Activated CD4-positive, alpha-beta T cell treated with anti-CD3 and anti-CD28 coated beads, Interleukin-2, amount 10 ng/mL, durations not matched to agents 7 days and 5 days (primary cell): ENCODE measurements around the gene HID1. TPM values are rescaled to one million over a fixed set of nuclear protein-coding genes. Genes with fewer than 3 reads are reported as not detected.
A peak's percentile ranks its signal among the peaks of the same experiment; 100 is the strongest.

Experiments
- CTCF ChIA-PET: fragments of 350-600 bp; sonication (Branson Sonifier 250); formaldehyde crosslinking; loops from one replicate; lab custom pipeline; 2021; ENCODE audit warnings: antibody characterized with exemption; lab: Charles Lee
- POLR2A ChIA-PET: fragments of 350-600 bp; sonication (Branson Sonifier 250); formaldehyde crosslinking; loops from one replicate; lab custom pipeline; 2021; ENCODE audit warnings: antibody characterized with exemption; lab: Charles Lee
- DNase-seq: peaks from one replicate; pipeline ENCODE4 v3.0.0-alpha.2; 2020
- H3K27ac Mint-ChIP-seq: one replicate; pipeline ENCODE4 v1.8.0; 2021; ENCODE audit warnings: mild to moderate bottlenecking, moderate library complexity, mixed read lengths
- H3K27me3 Mint-ChIP-seq: one replicate; pipeline ENCODE4 v1.8.0; 2021; ENCODE audit warnings: mixed read lengths
- H3K36me3 Mint-ChIP-seq: one replicate; pipeline ENCODE4 v1.8.0; 2021; ENCODE audit warnings: low read depth, mixed read lengths
- H3K4me1 Mint-ChIP-seq: one replicate; pipeline ENCODE4 v1.8.0; 2021; ENCODE audit warnings: mixed read lengths
- H3K4me3 Mint-ChIP-seq: one replicate; pipeline ENCODE4 v1.8.0; 2021; ENCODE audit warnings: mild to moderate bottlenecking, moderate library complexity, mixed read lengths
- H3K9me3 Mint-ChIP-seq: one replicate; pipeline ENCODE4 v1.8.0; 2021; ENCODE audit warnings: mixed read lengths
- total RNA-seq, 2 experiments: library from RNA; stranded (reverse); gene quantifications; one replicate each; pipeline ENCODE4 v1.2.3, GENCODE V29; 2021

Gene HID1
- total RNA-seq, 2 experiments from 2014 or later: 0.44 to 0.82 TPM

DNA sequence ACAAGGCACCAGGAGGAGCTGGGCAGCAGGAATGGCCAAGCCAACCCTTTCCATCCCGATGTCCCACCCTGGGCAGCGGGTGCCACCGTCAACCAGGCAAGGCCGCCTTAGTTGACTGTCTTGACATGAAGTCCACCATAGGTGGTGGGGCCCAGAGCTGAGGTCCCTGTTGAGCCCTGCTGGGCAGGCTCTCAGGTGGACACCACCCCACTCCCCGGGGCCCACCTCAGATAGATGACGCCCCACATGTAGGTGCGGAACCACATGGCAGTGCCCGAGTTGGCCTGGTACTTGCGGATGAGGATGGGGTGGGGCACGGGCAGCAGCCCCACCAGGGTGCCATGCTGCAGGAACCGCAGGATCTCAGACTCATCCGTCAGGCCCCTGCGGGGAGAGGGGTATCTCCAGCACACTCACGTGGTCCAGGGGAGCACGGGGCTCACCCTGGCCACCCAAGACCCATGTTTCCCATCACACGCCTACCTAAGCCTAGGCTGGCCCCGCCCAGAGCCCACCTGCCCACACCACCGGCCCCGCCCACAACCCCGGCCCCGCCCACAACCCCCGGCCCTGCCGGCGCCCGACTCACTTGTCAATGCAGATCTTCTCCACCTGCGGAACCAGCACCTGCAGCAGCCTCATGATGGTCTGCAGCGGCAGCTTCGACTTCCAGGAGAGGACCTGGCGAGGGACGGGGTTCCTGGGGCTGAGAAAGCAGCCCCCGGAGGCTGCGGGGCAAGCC is 20.7 kb downstream of the HID1 start:
- POLR2A ChIA-PET: no interaction called here
- Mint-ChIP-seq H3K4me3 (no peak overlapping the region), H3K27me3 (no peaks in the 10 kb centered on the region), H3K27ac (no peak overlapping the region), H3K4me1 (no peaks in the 10 kb centered on the region), H3K9me3 (no peaks in the 10 kb centered on the region), H3K36me3 (no peaks in the 10 kb centered on the region)
- CTCF ChIA-PET: interaction anchor here (1.2 to 2.8 kb wide), 2 partner anchors 10 to 26 kb away, joined by 3 to 15 read pairs; no protein-coding TSS in a partner anchor
- DNase-seq: no peak

DNA sequence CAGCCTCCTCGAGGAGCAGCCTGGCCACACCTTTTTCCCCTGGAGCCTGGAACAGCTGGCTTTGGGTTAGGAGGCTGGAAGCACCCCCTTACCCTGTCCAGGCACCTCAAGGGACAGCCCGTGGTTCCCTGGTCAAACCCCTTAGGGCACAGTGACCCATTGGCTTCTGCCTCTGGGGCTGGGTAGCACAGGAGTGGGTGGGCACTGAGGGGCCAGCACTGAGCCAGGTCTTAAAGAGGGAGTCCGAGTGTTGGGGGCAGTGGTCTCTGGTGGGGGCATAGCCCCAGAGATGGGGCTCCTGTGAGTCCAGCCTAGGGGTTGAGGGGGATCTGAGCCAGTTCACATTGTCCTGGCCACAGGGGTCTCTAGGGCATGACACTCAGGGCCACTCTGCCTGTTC is 21.5 kb downstream of the HID1 start:
- POLR2A ChIA-PET: no interaction called here
- H3K4me3 Mint-ChIP-seq: no peak overlapping the region
- no peak overlapping the region for H3K27ac Mint-ChIP-seq
- H3K27me3 Mint-ChIP-seq: no peaks in the 10 kb centered on the region
- DNase-seq: no peak
- no peaks in the 10 kb centered on the region for H3K36me3 Mint-ChIP-seq
- CTCF ChIA-PET: interaction anchor here (0.6 to 2.8 kb wide), 3 partner anchors 11 to 25 kb away, joined by 3 to 15 read pairs (median 4); no protein-coding TSS in a partner anchor
- no peaks in the 10 kb centered on the region for H3K9me3 Mint-ChIP-seq
- H3K4me1 Mint-ChIP-seq: no peaks in the 10 kb centered on the region

DNA sequence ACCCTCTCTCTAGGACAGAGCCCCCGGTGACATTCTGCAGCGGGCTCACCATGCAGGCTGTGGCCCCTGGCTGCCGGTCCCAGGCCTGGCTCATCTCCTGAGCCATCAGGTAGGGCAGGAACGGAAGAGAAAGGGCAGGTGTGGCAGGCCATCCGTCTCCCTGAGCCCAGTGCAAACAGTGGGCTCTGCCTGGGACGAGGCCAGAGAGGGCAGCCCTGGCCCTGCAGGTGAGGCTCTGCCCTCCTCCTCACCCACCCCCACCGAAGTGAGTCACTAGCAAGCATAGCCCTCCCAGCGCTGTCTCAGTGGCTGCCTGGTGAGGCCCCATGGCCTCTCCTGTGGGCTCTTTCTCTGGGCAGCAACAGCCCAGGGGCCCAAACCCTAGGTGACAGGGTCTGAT is 22.4 kb downstream of the HID1 start:
- DNase-seq: no peak
- no peaks in the 10 kb centered on the region for H3K9me3 Mint-ChIP-seq
- peaks cover 2% of the 10 kb centered on the region for H3K27me3 Mint-ChIP-seq
- no peaks in the 10 kb centered on the region for H3K36me3 Mint-ChIP-seq
- CTCF ChIA-PET: interaction anchor here (2.0 to 2.8 kb wide), 2 partner anchors 7 to 12 kb away, joined by 10 to 15 read pairs; no protein-coding TSS in a partner anchor
- H3K27ac Mint-ChIP-seq: no peak overlapping the region
- no peaks in the 10 kb centered on the region for H3K4me1 Mint-ChIP-seq
- POLR2A ChIA-PET: no interaction called here
- H3K4me3 Mint-ChIP-seq: no peak overlapping the region

DNA sequence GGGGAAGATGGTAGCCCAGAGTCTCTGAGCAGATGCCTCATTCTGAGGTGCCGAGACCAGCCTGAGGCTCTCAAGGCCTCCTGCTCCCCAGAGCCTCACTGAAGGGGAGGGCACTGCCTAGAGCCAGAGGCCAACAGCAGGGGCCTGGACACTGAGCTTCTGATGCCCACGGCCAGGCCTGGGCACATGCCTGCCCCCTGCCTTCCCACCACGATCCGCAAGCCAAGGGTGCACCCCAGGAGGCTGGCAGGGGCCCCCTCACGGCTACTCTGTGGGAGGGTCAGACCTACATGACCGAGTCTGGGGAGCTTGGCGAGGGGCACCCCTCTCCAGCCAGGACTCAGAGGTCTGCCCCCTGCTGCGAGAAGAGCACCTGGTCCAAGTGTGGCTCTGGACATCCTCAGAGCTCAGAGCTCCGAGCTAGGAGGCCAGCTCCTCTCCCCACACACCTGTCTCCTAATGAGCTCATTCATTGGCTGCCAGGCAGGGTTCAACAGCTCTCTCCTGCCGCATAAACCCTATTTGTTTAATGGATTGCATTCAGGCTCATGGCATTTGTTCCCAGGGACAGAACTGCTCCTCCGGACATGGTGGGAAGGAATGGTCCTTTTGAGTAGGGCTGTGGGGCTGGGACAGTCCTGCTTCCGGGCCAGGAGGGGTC is 23.0 kb downstream of the HID1 start:
- Mint-ChIP-seq H3K9me3 (no peaks in the 10 kb centered on the region), H3K27ac (no peak overlapping the region), H3K4me3 (no peak overlapping the region), H3K4me1 (no peaks in the 10 kb centered on the region), H3K27me3 (peaks cover 4% of the 10 kb centered on the region), H3K36me3 (no peaks in the 10 kb centered on the region)
- ChIA-PET POLR2A (no interaction called here), CTCF (interaction anchor here (1.6 to 2.8 kb wide), 3 partner anchors 8 to 12 kb away, joined by 4 to 15 read pairs (median 10); no protein-coding TSS in a partner anchor)
- DNase-seq: no peak

DNA sequence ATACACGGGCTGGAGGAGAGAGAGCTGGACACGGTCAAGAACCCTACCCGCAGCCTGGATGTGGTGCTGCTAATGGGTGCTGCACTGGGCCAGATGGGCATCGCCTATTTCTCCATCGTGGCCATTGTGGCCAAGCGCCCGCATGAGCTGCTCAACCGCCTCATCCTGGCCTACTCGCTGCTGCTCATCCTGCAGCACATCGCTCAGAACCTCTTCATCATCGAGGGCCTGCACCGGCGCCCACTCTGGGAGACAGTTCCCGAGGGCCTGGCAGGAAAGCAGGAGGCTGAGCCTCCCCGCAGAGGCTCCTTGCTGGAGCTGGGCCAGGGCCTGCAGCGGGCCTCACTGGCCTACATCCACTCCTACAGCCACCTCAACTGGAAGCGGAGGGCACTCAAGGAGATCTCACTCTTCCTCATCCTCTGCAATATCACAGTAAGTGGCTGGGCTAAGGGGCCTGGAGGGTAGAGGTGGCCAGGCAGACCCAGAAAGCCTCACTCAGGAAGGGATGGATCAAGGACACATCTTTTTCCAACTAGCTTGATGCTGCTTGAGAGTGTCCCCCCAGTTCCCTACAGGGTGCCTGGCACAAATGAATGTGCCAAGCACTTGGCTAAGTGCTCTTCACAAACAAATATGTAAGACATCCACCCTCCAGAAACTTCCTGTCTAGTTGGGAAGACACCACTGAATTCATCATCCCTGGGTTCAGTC is 25.4 kb downstream of the HID1 start:
- CTCF ChIA-PET: interaction anchor here (1.0 to 1.4 kb wide), 4 partner anchors 8 to 14 kb away, joined by 3 to 4 read pairs (median 4); no protein-coding TSS in a partner anchor
- Mint-ChIP-seq H3K4me3 (no peak overlapping the region), H3K9me3 (no peaks in the 10 kb centered on the region), H3K4me1 (no peaks in the 10 kb centered on the region), H3K27ac (no peak overlapping the region), H3K36me3 (no peaks in the 10 kb centered on the region), H3K27me3 (peaks cover 9% of the 10 kb centered on the region)
- POLR2A ChIA-PET: no interaction called here
- DNase-seq: no peak

DNA sequence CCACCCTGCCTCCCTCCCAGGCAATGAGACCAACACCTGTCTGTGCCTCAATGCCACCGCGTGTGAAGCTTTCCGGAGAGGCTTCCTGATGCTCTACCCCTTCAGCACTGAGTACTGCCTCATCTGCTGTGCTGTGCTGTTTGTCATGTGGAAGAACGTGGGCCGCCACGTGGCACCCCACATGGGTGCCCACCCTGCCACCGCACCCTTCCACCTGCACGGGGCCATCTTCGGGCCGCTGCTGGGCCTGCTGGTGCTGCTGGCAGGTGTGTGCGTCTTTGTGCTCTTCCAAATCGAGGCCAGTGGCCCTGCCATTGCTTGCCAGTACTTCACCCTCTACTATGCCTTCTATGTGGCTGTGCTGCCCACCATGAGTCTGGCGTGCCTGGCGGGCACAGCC is 25.9 kb downstream of the HID1 start:
- Mint-ChIP-seq H3K36me3 (no peaks in the 10 kb centered on the region), H3K27ac (no peak overlapping the region), H3K4me3 (no peak overlapping the region), H3K27me3 (peaks cover 12% of the 10 kb centered on the region), H3K9me3 (no peaks in the 10 kb centered on the region), H3K4me1 (no peaks in the 10 kb centered on the region)
- ChIA-PET CTCF (interaction anchor here (1.0 to 1.3 kb wide), 3 partner anchors 11 to 14 kb away, joined by 3 to 4 read pairs (median 3); no protein-coding TSS in a partner anchor), POLR2A (no interaction called here)
- DNase-seq: no peak

DNA sequence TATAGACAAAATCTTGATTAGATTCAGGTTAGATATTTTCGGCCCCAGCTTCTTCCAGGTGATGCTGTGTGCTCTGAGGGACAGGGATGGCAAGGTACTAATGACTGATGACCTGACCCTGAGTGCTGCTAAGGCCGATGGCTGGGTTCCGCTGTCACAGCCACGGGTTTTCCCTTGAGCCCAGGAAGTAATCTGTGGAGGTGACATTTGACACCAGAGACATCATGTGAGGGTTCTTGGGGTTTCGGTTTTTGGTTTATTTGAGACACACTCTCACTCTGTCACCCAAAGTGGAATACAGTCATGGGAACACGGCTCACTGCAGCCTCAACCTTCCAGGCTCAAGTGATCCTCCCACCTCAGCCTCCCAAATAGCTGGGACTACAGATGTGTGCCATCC is 27.0 kb downstream of the HID1 start:
- no peaks in the 10 kb centered on the region for H3K4me1 Mint-ChIP-seq
- H3K4me3 Mint-ChIP-seq: no peak overlapping the region
- no peak for DNase-seq
- no peaks in the 10 kb centered on the region for H3K36me3 Mint-ChIP-seq
- no peak overlapping the region for H3K27ac Mint-ChIP-seq
- ChIA-PET POLR2A (no interaction called here), CTCF (interaction anchor here (0.6 to 1.0 kb wide), 2 partner anchors 15 to 51 kb away, joined by 3 to 4 read pairs; no protein-coding TSS in a partner anchor)
- H3K27me3 Mint-ChIP-seq: peaks cover 16% of the 10 kb centered on the region
- no peaks in the 10 kb centered on the region for H3K9me3 Mint-ChIP-seq

DNA sequence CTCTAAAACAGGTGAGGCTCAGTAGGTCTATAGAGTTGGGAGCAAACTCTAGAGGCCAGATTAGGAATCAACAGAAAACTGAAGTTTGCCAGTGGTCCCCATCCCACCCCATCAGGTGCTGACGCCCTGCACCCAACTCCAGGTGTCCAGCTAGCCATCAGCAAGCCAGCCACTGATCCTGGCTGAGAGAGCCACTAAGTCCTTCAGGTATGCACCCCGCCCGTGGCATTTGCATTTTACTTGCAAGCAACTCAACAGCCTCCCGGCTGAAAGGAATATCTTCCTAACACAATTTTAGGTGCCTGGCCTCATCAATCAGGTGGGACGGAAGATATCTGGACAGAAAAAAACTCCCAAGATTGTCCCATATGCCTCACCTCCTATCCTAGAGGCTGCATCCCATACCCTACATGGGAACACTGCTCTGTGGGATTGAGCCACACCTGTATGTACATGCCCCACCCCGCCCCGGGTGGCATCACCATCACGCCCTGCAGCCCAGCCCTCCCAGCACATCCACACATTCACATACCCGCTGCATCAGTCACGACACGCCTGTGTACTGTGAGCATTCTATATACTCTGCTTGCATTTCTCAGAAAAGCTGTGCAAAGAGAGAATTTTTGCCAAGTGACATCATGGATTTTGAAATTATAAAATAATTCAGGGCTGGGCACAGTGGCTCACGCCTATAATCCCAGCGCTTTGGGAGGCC is 28.6 kb downstream of the HID1 start:
- ChIA-PET CTCF (no interaction called here), POLR2A (no interaction called here)
- Mint-ChIP-seq H3K27ac (no peak overlapping the region), H3K36me3 (no peaks in the 10 kb centered on the region), H3K4me1 (peaks cover 2% of the 10 kb centered on the region), H3K9me3 (no peaks in the 10 kb centered on the region), H3K27me3 (peaks cover 22% of the 10 kb centered on the region), H3K4me3 (no peak overlapping the region)
- no peak for DNase-seq

DNA sequence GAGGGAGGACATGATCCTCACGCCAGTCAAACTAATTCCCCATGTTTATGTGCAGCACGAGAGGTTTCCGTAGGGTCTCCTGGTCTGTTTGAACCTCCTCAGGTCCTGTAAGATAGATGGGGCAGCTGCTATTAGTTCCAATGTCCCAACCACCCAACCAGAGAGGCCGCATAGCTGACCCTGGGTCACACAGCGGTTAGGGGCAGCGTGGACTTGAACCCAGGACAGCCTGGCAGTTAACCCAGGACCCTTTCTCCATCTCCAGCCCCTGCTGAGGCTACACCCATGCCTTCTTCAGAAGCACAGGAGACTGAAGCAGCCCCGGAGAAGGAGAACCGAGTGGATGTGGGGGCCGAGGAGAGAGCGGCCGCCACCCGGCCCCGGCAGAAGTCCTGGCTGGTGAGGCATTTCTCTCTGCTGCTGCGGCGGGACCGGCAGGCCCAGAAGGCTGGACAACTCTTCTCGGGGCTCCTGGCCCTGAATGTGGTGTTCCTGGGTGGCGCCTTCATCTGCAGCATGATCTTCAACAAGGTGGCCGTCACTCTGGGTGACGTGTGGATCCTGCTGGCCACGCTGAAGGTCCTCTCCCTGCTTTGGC is 31.3 kb downstream of the HID1 start:
- no peaks in the 10 kb centered on the region for H3K36me3 Mint-ChIP-seq
- no peak for DNase-seq
- H3K4me3 Mint-ChIP-seq: no peak overlapping the region
- peaks cover 46% of the 10 kb centered on the region for H3K27me3 Mint-ChIP-seq
- H3K9me3 Mint-ChIP-seq: no peaks in the 10 kb centered on the region
- no peak overlapping the region for H3K27ac Mint-ChIP-seq
- peaks cover 2% of the 10 kb centered on the region for H3K4me1 Mint-ChIP-seq
- ChIA-PET CTCF (interaction anchor here (1.8 kb wide), 1 partner anchor 20 kb away, joined by 5 read pairs; no protein-coding TSS in a partner anchor), POLR2A (no interaction called here)

DNA sequence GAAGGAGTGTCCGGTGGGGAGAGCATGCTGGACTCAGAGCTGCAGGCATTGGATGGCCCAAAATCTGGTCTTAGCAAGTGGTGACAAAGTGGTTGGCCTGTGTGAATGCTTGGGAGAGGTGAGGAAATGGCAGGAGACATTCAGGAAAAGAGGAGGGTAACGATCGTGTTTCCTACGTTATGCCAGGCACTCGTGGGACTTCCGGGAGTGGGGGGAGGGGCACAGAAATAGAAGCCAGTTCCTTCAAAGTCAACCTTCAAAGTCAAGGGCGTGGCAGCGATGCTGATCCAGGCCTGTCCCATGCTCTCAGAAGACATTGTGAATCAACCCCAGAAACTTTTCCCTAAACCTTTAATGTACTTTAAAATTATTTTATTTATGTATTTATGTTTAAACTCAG is 33.0 kb downstream of the HID1 start:
- peaks cover 2% of the 10 kb centered on the region for H3K4me1 Mint-ChIP-seq
- peaks cover 51% of the 10 kb centered on the region for H3K27me3 Mint-ChIP-seq
- ChIA-PET CTCF (interaction anchor here (0.6 to 1.2 kb wide), 3 partner anchors 8 to 288 kb away, joined by 3 to 7 read pairs (median 4); no protein-coding TSS in a partner anchor), POLR2A (no interaction called here)
- H3K36me3 Mint-ChIP-seq: no peaks in the 10 kb centered on the region
- H3K9me3 Mint-ChIP-seq: no peaks in the 10 kb centered on the region
- peak overlapping the region; percentile 61 for H3K27ac Mint-ChIP-seq
- DNase-seq: no peak
- no peak overlapping the region for H3K4me3 Mint-ChIP-seq

DNA sequence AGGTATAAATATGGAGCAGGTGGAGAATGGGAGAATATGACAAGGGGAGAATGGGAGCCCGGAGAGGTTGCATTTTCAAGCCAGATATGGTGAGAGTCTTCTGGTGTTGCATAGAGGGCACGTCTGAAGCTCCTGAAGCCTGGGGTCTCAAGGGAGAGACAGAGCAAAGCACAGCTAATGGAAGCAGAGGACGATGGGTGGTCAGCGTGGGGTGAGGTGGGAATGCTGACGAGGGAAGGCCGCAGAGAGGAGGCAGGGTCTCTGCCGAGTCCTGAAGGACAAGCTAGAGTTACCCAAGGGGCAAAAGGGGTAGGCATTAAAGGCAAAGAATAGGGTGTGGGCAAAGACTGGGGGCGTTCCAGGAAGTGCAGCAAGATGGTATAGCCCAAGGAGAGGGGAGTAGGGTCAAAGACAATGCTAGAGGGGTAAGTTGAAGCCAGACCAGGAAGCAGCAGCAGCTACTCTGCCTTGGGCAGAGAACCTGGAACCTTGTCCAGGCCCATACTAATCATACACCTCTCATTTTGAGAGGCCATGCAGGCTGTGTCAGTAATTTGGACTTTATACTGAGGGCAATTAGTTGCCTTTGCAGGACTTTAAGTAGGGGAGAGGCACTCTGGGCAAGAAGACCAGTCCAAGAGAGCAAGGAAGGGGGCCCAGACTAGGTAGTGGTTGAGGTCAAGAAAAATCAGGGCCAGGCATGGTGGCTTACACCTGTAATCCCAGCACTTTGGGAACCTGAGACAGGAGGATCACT is 34.2 kb downstream of the HID1 start:
- POLR2A ChIA-PET: interaction anchor here (0.6 kb wide), 1 partner anchor 19 kb away, joined by 3 read pairs; no protein-coding TSS in a partner anchor
- Mint-ChIP-seq H3K4me3 (no peak overlapping the region), H3K36me3 (no peaks in the 10 kb centered on the region), H3K27me3 (peaks cover 57% of the 10 kb centered on the region), H3K9me3 (no peaks in the 10 kb centered on the region), H3K4me1 (peaks cover 2% of the 10 kb centered on the region), H3K27ac (no peak overlapping the region)
- CTCF ChIA-PET: interaction anchor here (0.6 to 1.2 kb wide), 4 partner anchors 9 to 830 kb away, joined by 3 to 4 read pairs (median 4); no protein-coding TSS in a partner anchor
- DNase-seq: no peak
